Stomach (tissue), 4 donors: ENCODE results near the gene HEATR1.

ENCODE experiments used
- EP300 ChIP-seq: sonication (generic); formaldehyde crosslinking; IDR thresholded peaks from one replicate; pipeline ENCODE4 v1.6.1; 2017; ENCODE audit warnings: antibody characterized with exemption
- POLR2A ChIP-seq, 4 donors: fragments of 450-650 bp; IDR thresholded peaks; one replicate each; pipeline ENCODE4 v1.6.1; 2016; ENCODE audit warnings: antibody characterized with exemption in 4 of 4, control low read depth in 2 of 4, mild to moderate bottlenecking in 1 of 4, moderate library complexity in 1 of 4
- POLR2AphosphoS5 ChIP-seq, 3 donors: sonication (generic); formaldehyde crosslinking; IDR thresholded peaks; one replicate each; pipeline ENCODE4 v1.6.1; 2016; ENCODE audit warnings: antibody characterized with exemption in 3 of 3
- TF ChIP-seq, protein P1 (sequence below), 7 experiments: fragments of 450-650 bp in 4 of 7; fragments of 200-600 bp in 3 of 7; sonication (generic) in 3 of 7; IDR thresholded peaks; one replicate each; pipeline ENCODE4 v1.5.1; 2016 to 2019; ENCODE audit warnings: antibody characterized with exemption in 7 of 7, control low read depth in 2 of 7, mild to moderate bottlenecking in 1 of 7

DNA sequence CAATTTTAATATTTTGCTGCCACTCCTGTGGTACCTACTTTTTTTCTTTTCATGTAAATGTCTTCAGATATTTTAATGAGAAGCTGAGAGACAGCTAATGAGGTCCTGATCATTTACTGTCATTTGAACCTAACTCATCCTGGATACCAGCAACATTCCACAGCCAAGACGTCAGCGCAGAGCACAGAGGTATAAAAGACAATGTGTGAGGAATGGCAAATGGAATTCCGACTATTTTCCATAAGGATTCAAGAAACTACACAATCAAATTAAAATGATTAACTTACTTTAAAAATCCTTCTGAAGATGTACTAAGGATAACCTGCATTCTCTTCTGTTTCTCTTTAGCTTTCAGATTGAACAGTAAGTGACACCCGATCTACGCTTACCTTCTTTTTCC is 38.8 kb downstream of the HEATR1 start:
- no peak for TF ChIP-seq POLR2AphosphoS5 (IDR thresholded peaks at IDR 0.05)
- TF ChIP-seq, protein P1, sequence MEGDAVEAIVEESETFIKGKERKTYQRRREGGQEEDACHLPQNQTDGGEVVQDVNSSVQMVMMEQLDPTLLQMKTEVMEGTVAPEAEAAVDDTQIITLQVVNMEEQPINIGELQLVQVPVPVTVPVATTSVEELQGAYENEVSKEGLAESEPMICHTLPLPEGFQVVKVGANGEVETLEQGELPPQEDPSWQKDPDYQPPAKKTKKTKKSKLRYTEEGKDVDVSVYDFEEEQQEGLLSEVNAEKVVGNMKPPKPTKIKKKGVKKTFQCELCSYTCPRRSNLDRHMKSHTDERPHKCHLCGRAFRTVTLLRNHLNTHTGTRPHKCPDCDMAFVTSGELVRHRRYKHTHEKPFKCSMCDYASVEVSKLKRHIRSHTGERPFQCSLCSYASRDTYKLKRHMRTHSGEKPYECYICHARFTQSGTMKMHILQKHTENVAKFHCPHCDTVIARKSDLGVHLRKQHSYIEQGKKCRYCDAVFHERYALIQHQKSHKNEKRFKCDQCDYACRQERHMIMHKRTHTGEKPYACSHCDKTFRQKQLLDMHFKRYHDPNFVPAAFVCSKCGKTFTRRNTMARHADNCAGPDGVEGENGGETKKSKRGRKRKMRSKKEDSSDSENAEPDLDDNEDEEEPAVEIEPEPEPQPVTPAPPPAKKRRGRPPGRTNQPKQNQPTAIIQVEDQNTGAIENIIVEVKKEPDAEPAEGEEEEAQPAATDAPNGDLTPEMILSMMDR (IDR thresholded peaks at IDR 0.05) = no peak
- no peak for TF ChIP-seq POLR2A (IDR thresholded peaks at IDR 0.05)
- no peak for TF ChIP-seq EP300
